NK-92 (cell line): Measurements from ENCODE around the gene CDCA8.

Source experiments
- DNase-seq: peaks from one replicate; lab custom pipeline; 2025; ENCODE audit not compliant: unreplicated experiment; lab: John Stamatoyannopoulos, UW

CDCA8 gene

GRCh38 chr1:37714689-37715088 is 22.4 kb downstream of the CDCA8 start:
- DNase-seq = no peak

DNA sequence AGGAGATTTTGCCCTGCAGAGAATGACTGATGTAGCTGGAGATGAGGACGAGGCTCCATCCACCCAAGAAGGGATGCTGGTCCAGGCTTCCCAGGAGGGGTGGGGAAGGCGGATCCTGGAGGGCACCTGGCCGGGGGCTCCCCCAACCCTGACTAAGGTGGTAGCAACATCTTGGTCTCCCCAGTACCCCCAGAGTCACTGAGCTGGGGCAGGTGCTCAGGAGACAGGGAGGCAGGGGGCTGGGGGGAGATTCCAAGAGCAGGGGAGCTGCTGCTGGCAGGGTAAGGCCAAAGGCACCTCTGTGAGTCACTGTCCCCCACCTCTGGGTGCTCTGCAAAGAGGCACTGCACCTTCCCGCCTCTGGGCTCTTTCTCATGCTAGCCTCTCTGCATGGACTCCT is 24.0 kb downstream of the CDCA8 start:
- DNase-seq = no peak

DNA sequence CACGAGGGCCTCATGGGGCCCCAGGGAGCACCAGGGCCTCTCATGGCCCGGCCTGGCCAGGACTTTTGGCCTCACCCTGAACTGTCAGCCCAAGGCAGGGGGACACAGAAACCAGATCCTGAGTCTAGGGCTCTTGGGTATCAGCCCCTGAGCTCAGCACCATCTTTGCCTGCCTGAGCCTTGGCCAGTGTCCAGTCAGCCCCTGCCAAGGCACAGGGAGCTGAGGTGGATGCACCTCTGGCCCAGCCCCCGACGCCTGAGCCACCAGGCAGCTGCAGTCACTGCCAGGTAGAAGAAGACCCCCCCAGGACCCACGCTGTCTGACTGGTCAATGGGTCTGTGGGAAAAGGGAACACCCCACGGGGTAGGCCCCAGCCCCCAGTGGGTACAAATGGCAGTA is 25.3 kb downstream of the CDCA8 start:
- no peak for DNase-seq

DNA sequence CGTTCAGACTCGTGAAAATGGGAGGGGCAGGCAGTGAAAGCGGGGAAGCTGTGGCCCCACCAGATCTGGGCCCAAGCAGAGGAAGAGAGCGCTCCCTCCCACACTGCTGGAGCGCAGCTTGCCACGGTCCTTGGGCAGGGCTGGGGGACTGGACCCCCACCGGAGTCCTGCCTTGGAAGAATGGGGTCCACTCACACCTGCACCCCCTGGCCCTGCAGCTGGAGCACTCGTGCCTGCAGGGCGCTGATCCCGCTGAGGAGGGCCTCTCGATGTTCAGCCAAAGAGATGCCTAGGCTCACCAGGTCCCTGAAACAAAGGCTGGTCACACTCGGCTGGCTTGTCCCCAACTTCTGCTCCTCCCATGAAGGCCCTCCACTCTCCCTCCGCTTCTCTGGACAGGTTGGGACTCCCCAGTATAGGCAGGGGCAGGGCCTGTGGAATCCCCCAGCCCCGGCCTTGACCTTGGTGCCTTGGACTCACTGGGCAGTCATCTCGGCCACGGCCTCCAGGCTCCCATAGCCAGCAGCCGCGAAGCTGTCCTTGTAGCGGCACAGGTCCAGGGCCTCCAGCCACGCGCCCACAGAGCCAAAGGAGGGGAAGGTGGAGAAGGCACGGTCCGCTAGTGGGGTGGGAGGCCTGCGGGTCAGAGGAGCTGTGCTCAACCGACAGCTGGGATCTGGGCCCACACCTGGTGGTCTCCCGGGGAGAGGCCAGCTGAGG is 26.0 kb downstream of the CDCA8 start:
- no peak for DNase-seq

- no peak for DNase-seq
Measured at GRCh38 chr1:37718901-37719571, 26.7 kb downstream of the CDCA8 start.

- no peak for DNase-seq
Measured at GRCh38 chr1:37719572-37720195, 27.4 kb downstream of the CDCA8 start.

- DNase-seq = no peak
Measured at GRCh38 chr1:37720231-37721130, 28.2 kb downstream of the CDCA8 start.

- no peak for DNase-seq
Measured at GRCh38 chr1:37721565-37721964, 29.2 kb downstream of the CDCA8 start.

GRCh38 chr1:37722181-37723071 is 30.1 kb downstream of the CDCA8 start:
- no peak for DNase-seq

DNA sequence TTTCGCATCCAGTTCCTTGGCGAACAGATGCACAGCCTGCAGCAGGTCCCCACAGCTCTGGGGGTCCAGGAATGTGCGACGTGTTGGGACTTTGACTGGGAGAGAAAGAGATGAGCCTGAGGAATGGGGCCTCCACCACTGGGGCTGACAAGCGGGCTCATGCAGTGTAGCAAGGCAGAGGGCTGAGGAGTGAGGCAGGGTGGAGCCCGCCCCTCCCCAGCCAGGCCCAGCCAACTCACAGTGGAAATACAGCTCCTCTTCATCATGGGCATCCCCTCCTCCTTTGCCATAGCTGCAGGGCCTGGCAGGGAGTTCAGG is 30.7 kb downstream of the CDCA8 start:
- DNase-seq = no peak

DNA sequence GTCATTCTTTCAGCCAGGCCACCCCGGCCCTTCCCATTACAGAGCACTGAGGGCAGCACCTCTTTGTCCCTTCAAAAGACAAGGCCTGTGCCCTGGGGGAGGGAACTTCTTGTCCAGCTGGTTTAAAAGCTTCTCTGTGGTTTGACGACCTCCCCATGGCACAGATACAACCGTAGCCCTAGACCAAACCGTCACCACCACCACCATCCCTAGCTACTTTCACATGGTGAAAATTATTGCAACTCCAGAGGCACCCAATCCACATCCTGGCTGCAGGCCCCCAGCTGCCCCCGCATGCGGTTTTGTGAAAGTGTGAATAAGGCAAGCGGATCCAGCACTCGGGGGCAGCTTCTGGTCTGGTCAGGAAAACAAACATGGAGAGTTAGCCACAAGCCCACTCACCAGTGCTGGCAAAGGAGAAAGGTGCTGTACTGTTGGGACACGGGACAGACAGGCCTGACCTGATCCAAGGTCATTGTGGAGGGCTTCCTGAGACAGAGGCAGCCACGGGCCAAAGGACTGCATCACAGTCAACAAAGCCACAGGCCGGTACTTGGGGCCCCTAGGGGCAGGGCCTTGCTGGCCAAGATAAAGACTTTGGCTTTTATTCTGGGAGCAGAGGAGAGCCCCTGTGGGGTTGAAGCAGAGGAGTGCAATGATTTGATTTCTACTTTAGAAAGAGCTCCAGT is 31.2 kb downstream of the CDCA8 start:
- DNase-seq = no peak

GRCh38 chr1:37724575-37724974 is 32.3 kb downstream of the CDCA8 start:
- no peak for DNase-seq

DNA sequence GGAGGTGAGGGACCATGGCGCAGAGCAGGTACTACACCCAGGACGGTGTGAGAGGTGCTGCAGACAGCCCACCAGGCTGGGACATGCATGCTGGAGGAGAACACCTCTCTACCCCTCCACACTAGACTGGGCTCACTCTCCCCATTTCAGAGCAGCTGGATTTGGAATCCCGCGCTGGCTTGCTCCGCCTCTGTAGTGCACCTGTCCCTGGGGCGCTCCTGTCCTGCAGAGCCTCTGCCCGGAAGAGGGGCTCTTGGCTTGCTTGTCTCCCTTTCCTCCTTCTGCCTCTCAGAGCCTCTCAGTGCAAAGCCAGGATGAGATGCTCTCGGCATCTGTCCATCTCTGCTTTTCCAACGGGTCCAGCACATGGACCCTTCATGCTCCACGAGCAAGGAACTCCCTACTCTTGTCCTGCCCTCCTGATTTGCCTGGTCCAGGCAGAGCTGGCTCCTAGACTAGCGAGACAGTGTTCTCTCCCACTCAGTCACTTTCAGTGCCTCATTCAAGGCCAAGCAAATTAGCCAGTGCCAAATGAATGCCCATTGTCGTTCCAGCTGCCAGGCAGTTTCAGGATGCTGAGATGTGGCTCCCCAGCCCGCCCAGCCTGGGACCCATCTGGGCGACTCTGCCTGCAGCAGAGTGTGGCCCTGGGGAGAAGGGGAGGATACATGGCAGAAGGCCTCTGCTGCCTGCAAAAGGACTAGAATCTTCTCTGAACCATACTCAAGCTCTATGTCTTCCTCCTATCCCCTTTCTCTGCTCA is 33.7 kb downstream of the CDCA8 start:
- no peak for DNase-seq

- DNase-seq = no peak
Measured at GRCh38 chr1:37726751-37727585, 34.7 kb downstream of the CDCA8 start.

DNA sequence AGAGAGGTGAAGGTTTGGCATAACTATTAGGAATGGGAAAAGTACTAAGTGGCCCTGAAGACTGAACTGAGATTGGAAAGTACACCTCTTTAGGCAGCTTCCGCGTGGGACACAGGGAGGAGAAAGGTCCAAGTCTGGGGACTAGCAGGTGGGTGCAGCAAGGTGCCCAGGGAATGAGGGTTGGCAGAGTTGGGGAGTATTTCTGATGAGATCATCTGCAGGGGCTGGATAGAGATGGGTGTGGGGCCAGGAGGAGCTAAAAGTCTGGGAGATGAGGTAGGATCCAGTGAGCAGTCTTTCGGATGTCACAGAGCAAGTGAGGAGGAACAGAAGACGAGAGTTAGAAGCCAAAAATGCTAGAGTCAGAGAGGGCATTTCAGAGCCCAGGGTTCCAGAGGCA is 36.1 kb downstream of the CDCA8 start:
- no peak for DNase-seq

- no peak for DNase-seq
Measured at GRCh38 chr1:37730376-37730775, 38.1 kb downstream of the CDCA8 start.

DNA sequence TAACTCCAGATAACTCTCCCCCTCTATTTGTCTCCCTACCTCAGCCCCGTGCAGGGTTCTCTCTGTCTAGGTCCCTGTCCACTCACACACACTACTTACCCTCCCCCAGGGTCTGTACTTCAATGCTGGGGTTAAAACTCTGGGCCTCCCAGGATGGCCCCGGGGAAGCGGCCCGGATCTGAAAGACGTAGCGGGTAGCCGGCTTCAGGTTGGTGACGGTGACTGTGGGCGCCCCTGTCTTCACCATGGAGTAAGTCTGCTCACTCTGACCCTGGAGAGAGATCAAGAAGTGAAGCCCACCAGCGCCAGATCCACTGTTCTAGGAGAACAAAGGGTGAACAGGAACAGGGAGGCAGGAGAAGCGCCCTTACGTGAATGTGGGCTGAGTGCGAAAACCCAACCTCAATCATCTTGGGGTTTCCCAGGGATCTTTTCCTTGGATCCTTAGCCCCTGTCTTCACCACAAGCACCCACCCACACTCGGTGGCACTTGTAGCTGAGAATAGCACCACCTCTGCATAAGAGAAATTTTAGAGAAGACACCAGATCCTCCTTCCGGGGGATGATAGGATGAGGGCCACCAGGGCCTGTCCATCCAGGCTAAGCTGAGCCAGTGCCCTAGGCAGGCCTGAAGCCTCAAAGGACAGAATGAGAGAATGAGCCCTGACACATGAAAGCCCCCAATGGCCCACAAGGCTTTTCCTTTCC is 39.1 kb downstream of the CDCA8 start:
- DNase-seq = no peak
